GM21529 (cell line): ENCODE data around the gene SSTR1.
"Not testable (repeated sequence)": the region's sequence is repeated elsewhere in the genome, so short reads cannot be mapped to it uniquely, and the experiment has no call there.

ENCODE experiments used
- ATAC-seq: cut with Tn5 transposase; IDR thresholded peaks from one replicate; pipeline ENCODE4 v1.9.1; 2021; ENCODE audit not compliant: unreplicated experiment

SSTR1 gene, protein sequence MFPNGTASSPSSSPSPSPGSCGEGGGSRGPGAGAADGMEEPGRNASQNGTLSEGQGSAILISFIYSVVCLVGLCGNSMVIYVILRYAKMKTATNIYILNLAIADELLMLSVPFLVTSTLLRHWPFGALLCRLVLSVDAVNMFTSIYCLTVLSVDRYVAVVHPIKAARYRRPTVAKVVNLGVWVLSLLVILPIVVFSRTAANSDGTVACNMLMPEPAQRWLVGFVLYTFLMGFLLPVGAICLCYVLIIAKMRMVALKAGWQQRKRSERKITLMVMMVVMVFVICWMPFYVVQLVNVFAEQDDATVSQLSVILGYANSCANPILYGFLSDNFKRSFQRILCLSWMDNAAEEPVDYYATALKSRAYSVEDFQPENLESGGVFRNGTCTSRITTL

DNA sequence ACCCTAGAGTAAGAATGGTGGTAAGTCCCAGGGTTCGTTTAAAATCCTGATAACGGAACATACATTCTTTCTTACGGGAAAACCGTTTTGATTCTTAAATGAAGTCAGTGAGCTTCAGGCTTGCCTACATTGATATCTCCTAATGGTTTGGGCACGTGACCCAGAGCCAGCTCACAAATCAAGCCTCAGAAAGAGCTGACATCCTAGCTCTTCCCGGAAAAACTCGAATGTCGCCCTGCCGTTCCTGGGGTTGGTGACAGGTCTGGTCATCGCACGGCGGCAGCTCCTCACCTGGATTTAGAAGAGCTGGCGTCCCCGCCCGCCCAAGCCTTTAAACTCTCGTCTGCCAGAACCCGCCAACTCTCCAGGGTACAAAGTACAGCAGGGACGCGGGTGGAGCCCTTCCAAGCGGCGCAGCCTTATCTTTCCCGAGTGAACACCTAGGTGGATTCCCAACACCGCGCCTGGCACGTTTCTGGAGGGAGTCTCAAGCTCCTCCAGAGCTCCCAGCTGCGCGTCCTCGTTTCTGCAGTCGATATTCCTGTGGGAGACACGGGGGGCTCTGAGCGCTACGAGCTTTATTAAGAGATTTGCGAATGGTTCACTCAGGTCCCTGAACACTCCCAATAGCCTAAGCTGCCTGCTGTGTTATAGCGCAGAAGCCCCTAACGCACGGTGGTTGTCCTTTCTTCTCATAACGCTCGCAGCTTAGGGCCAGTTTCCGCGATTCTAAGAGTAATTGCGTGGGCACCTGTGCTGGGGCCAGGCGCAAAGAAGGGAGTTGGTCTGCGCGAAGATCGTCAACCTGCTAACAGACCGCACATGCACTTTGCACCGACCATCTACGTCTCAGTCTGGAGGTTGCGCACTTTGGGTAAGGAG is at the start of gene SSTR1:
Gene SSTR1 (plus strand): TSS at position 169 of the 882 bp plus-strand sequence. CDS start 1,486 bp downstream, outside the sequence.
- no peak for ATAC-seq

DNA sequence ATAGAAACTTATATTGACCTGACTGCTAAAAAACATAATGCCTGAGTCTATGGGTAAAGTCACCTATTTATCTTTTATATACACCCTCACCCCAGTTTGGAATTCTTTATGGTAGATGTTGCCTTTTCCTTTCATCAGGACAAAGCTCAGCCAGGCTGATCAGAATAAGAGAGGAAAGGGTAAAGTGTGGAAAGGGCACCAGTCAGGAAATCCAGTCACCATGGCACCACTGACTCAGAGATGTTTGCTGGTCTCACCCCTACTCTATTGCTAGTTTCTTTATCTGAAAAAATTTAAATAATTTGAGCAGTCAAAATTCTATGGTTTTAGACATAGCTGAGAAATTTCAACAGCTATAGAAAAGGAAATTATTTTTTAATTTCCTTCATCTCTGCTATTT is 49.2 kb upstream of the SSTR1 start:
- ATAC-seq = no peak

DNA sequence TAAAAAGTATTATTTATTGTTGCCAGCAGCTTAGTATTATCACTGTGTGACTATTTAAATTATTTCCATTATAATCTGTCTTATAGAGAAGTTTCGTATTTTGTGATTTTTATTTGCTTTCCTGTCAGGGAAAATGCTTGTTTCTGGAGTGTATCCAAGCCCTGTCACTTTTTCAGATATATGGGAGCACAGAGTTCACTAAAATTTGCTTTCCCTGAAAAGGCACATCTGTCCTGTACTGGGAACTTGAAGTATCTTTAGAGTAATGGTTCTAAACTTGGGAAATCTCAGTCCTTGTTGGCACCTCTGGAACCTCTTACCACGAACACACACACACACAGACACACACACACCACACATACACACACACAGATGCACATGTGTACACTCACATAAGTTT is 39.3 kb upstream of the SSTR1 start:
- no peak for ATAC-seq

- no peak for ATAC-seq
These were observed 36.5 kb upstream of the SSTR1 start for GRCh38 chr14:38171197-38171596.

GRCh38 chr14:38174711-38175110 is 33.0 kb upstream of the SSTR1 start:
- no peak for ATAC-seq

DNA sequence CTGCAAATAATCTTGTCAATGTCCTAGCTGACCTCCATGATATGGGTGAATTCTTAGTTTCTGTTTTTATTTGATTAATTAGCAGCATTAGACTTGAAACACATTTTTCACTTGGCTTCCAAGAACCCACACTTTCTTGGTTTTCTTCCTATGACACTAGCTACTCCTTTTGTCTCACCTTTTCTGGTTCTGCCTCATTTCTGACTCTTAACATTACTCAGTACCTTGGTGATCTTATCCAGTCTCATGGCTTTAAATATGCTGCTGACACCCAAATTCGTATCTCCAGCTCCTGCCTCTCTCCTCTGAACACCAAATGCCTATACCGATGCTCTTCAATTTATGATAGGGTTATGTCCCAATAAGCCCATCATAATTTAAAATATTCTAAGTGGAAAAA is 32.0 kb upstream of the SSTR1 start:
- no peak for ATAC-seq

DNA sequence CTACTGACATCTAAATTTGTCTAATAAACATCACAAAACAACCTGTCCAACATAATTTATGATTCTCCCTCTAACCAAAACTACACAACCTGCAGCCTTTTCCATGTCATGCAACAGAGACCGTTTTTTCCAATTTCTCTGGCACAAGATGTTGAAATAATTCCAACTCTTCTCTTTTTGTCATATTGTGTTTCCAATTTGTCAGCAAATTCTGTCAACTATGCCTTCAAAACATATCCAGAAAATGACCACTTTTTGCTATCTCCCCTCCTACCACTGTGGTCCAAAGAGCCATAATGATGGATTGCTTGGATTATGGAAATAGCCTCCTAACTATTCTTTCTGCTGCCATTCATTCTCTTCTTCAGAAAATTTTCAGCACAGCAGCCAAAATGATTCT is 31.3 kb upstream of the SSTR1 start:
- ATAC-seq = no peak

GRCh38 chr14:38184132-38184531 is 23.6 kb upstream of the SSTR1 start:
- ATAC-seq = no peak

DNA sequence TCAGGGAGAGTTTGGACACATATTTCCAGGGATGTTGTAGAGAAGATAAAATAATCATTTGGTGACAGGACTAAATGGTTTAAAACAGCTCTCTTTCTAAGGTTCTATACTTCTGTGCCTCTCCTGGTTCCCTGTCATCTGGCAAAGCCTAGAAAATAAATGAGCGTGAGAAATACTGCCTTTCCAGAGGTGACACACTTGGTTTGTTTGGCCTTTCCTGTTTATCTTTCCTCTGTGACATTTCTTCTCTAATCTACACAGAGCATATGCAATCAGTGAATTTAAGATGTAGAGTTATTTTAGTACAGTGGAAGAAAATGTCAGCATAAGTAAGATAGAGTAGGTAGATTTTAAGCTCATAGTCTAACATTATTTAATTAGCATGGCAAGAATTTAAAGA is 22.0 kb upstream of the SSTR1 start:
- ATAC-seq = no peak

DNA sequence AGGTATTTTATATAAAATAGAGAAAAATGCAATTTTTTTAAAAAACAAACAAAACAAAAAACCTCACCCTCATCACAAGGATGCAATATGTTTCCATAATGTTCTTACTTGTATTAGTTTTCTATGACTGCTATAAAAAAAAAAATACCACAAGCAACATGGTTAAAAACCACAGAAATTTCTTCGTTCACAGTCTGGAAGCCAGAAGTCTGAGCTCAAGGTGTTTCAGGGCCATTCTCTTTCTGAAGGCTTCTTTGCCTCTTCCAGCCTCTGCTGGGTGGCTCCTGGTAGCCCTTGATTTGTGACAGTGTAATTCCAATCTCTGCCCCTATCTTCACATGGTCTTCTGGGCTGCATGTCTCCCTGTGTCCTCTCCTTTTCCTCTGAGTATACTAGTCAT is 21.5 kb upstream of the SSTR1 start:
- no peak for ATAC-seq

DNA sequence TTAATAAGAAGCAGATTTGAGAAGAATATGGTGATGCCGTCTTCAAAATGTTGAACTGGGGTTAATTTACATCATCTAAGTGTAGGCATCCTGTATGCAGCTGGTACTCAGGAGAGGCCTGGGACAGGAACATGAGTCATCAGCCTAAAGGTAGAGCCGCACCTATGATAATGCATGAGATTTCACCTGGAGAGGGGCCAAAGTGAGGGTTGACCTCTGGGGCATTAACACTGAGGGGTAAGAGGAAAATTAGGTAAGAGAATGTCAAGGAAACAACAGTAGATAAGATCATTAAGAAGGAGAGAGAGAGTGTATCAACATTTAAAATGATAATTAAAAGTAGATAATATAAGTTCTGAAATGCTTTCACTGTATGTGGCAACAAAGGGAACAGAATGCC is 20.2 kb upstream of the SSTR1 start:
- ATAC-seq = no peak

- ATAC-seq = no peak
These were observed 17.6 kb upstream of the SSTR1 start for GRCh38 chr14:38189930-38190726.

DNA sequence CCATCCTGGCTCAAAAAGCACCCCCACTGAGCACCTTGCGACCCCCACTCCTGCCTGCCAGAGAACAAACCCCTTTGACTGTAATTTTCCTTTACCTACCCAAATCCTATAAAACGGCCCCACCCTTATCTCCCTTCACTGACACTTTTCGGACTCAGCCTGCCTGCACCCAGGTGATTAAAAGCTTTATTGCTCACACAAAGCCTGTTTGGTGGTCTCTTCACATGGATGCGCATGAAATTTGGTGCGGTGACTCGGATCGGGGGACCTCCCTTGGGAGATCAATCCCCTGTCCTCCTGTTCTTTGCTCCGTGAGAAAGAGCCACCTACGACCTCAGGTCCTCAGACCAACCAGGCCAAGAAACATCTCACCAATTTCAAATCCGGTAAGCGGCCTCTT is 16.9 kb upstream of the SSTR1 start:
- ATAC-seq = not testable (repeated sequence)

DNA sequence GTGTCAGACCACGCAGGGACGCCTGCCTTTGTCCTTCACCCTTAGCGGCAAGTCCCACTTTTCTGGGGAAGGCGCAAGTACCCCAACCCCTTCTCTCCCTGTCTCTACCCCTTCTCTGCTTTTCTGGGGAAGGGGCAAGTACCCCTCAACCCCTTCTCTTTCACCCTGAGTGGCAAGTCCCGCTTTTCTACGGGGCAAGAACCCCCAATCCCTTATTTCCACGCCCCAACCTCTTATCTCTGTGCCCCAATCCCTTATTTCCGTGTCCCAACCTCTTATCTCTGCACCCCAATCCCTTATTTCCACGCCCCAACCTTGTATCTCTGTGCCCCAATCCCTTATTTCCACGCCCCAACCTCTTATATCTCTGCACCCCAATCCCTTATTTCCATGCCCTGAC is 16.2 kb upstream of the SSTR1 start:
- not testable (repeated sequence) for ATAC-seq

DNA sequence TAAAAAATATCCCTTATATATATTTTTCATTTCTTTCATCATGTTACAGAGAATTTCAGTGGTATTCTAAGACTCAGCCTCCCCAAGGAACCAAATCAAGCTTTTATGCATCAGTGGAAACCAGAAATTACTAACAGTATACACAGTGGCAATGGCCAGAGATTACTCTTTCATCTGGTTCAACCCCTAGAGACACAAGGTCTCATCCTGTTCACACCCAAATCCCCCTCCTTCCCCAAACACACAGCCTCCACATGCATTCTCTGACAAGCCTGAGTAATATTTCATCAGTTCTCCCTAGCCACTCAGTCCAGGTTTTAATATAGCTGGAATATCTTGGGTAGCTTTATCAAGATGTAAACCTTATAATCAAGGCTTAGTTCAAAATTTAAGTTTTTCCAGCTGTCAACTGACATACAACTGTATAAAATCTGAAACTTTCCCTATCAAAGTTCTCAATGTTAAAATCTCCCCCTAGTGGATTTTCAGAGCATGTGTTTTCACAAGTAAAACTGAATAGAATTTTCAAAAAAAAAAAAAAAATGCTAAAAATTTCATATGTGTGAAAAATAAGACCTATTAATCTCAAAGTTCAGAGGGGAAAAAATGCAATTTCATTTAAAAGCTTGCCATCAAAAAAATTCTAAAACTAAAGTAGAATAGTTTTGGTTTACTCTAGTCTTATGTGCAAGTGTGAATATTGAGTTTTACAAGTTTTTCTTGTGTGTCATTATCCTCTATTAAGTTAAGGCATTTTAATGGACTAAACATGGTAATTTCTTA is 10.5 kb upstream of the SSTR1 start:
- ATAC-seq = no peak

GRCh38 chr14:38197784-38198335 is 9.8 kb upstream of the SSTR1 start:
- no peak for ATAC-seq

GRCh38 chr14:38198425-38198824 is 9.3 kb upstream of the SSTR1 start:
- no peak for ATAC-seq

- no peak for ATAC-seq
These were observed 8.6 kb upstream of the SSTR1 start for GRCh38 chr14:38199076-38199475.

- ATAC-seq = no peak
These were observed 8.0 kb upstream of the SSTR1 start for GRCh38 chr14:38199739-38200138.

DNA sequence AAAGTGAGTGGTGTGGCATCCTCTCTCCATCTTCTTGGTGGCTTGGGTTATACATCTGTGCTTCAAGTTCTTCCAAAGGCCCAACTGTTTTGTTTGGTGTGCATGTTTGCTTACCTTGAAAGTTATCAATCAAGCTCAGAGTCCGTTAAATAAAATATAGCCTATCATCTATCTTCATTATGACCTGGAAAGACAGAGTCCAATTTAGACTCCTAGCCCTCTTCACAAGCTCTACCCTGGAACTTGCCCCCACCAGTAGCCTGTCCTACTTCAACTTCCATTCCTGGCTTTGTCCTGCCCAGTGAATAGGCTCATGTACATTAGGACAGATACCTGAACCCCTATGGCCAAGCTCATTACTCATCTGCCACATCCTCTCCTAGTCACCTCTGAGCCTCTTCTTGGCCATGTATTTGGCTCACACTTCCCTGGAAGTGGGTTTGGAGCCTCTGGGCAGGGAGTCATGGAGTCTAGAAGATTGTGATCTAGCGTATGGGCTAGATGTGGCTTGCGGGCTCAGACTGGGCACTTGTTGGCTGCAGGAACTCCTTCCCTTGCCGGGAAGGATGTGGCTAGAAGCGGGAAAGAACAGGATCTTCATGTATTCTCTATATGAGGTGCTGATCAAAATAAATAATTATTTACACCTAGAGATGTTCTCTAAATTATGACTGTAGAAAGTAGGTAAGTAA is 6.4 kb upstream of the SSTR1 start:
- no peak for ATAC-seq
